ENCODE results near the gene MS4A5. TPM values are rescaled to one million over a fixed set of nuclear protein-coding genes. Genes with fewer than 3 reads are reported as not detected.
"Not testable (repeated sequence)": the region's sequence is repeated elsewhere in the genome, so short reads cannot be mapped to it uniquely, and the experiment has no call there.

Gene MS4A5
- total RNA-seq, 1 experiment from 2014 or later = not detected

- no TSS peak for BruUV-seq (replicated peaks)
- H3K9me3 ChIP-seq (ENCODE audit: low read depth, low read length, poor library complexity, severe bottlenecking) = no peaks in the 10 kb centered on the region
- POLR2A ChIA-PET (ENCODE audit: low non-redundant PET) = no interaction called here
- no peak overlapping the region for H3K4me3 ChIP-seq (ENCODE audit: low read depth, low read length, poor library complexity, severe bottlenecking)
- DNase-seq (ENCODE audit: low spot score) = no peak
- H3K4me1 ChIP-seq (ENCODE audit: insufficient read depth, low read length, poor library complexity, severe bottlenecking) = no peaks in the 10 kb centered on the region
- intact Hi-C loops (cut with micrococcal nuclease; ENCODE audit: unreplicated experiment) = no loop called here
- no peaks in the 10 kb centered on the region for H3K36me3 ChIP-seq (ENCODE audit: insufficient read depth, low read length, poor library complexity, severe bottlenecking)
- CTCF ChIA-PET = no interaction called here
- H3K27me3 ChIP-seq (replicated peaks; ENCODE audit: insufficient read depth, low read depth, low read length, poor library complexity) = peaks cover 12% of the 10 kb centered on the region
- no peak for TF ChIP-seq CTCF (conservative IDR thresholded peaks at IDR 0.05; ENCODE audit: low read depth, low read length)
- TF ChIP-seq EZH2 (IDR thresholded peaks at IDR 0.05; ENCODE audit: borderline replicate concordance, low read depth, low read length, poor library complexity, severe bottlenecking) = no peak
- H3K27ac ChIP-seq (ENCODE audit: low read depth, low read length, poor library complexity, severe bottlenecking) = no peak overlapping the region
Measured at GRCh38 chr11:60447070-60447469, 17.7 kb downstream of the MS4A5 start.

GRCh38 chr11:60447846-60448245 lies 18.5 kb downstream of the MS4A5 start:
- BruUV-seq (replicated peaks) = no TSS peak
- Histone ChIP-seq H3K9me3 (ENCODE audit: low read depth, low read length, poor library complexity, severe bottlenecking) (no peaks in the 10 kb centered on the region), H3K4me3 (ENCODE audit: low read depth, low read length, poor library complexity, severe bottlenecking) (no peak overlapping the region), H3K4me1 (ENCODE audit: insufficient read depth, low read length, poor library complexity, severe bottlenecking) (no peaks in the 10 kb centered on the region), H3K27me3 (replicated peaks; ENCODE audit: insufficient read depth, low read depth, low read length, poor library complexity) (peaks cover 12% of the 10 kb centered on the region), H3K36me3 (ENCODE audit: insufficient read depth, low read length, poor library complexity, severe bottlenecking) (no peaks in the 10 kb centered on the region), H3K27ac (ENCODE audit: low read depth, low read length, poor library complexity, severe bottlenecking) (no peak overlapping the region)
- no peak for TF ChIP-seq CTCF (conservative IDR thresholded peaks at IDR 0.05; ENCODE audit: low read depth, low read length)
- TF ChIP-seq EZH2 (IDR thresholded peaks at IDR 0.05; ENCODE audit: borderline replicate concordance, low read depth, low read length, poor library complexity, severe bottlenecking) = no peak
- DNase-seq (ENCODE audit: low spot score) = no peak
- ChIA-PET CTCF (no interaction called here), POLR2A (ENCODE audit: low non-redundant PET) (interaction anchor here (0.8 kb wide), 1 partner anchor 28 kb away, joined by 3 read pairs; no protein-coding TSS in a partner anchor)
- intact Hi-C loops (cut with micrococcal nuclease; ENCODE audit: unreplicated experiment) = no loop called here

- intact Hi-C loops (cut with micrococcal nuclease; ENCODE audit: unreplicated experiment); H3K36me3 ChIP-seq (ENCODE audit: insufficient read depth, low read length, poor library complexity, severe bottlenecking); DNase-seq (ENCODE audit: low spot score); BruUV-seq (replicated peaks); H3K9me3 ChIP-seq (ENCODE audit: low read depth, low read length, poor library complexity, severe bottlenecking); CTCF ChIA-PET; H3K27ac ChIP-seq (ENCODE audit: low read depth, low read length, poor library complexity, severe bottlenecking); H3K27me3 ChIP-seq (replicated peaks; ENCODE audit: insufficient read depth, low read depth, low read length, poor library complexity); H3K4me1 ChIP-seq (ENCODE audit: insufficient read depth, low read length, poor library complexity, severe bottlenecking); POLR2A ChIA-PET (ENCODE audit: low non-redundant PET); H3K4me3 ChIP-seq (ENCODE audit: low read depth, low read length, poor library complexity, severe bottlenecking): not testable (repeated sequence)
Measured at GRCh38 chr11:60451185-60451584, 21.8 kb downstream of the MS4A5 start.

- peaks cover 6% of the 10 kb centered on the region for H3K27me3 ChIP-seq (replicated peaks; ENCODE audit: insufficient read depth, low read depth, low read length, poor library complexity)
- no peaks in the 10 kb centered on the region for H3K4me1 ChIP-seq (ENCODE audit: insufficient read depth, low read length, poor library complexity, severe bottlenecking)
- CTCF ChIA-PET = no interaction called here
- no peak for DNase-seq (ENCODE audit: low spot score)
- no peaks in the 10 kb centered on the region for H3K36me3 ChIP-seq (ENCODE audit: insufficient read depth, low read length, poor library complexity, severe bottlenecking)
- no peaks in the 10 kb centered on the region for H3K9me3 ChIP-seq (ENCODE audit: low read depth, low read length, poor library complexity, severe bottlenecking)
- intact Hi-C loops (cut with micrococcal nuclease; ENCODE audit: unreplicated experiment) = no loop called here
- no TSS peak for BruUV-seq (replicated peaks)
- H3K4me3 ChIP-seq (ENCODE audit: low read depth, low read length, poor library complexity, severe bottlenecking) = no peak overlapping the region
- POLR2A ChIA-PET (ENCODE audit: low non-redundant PET) = interaction anchor here (1.0 kb wide), 1 partner anchor 230 kb away, joined by 3 read pairs; no protein-coding TSS in a partner anchor
- H3K27ac ChIP-seq (ENCODE audit: low read depth, low read length, poor library complexity, severe bottlenecking) = no peak overlapping the region
- TF ChIP-seq CTCF (conservative IDR thresholded peaks at IDR 0.05; ENCODE audit: low read depth, low read length) (no peak), EZH2 (IDR thresholded peaks at IDR 0.05; ENCODE audit: borderline replicate concordance, low read depth, low read length, poor library complexity, severe bottlenecking) (no peak)
Measured at GRCh38 chr11:60454212-60454611, 24.8 kb downstream of the MS4A5 start.
